MCF 10A (cell line): ENCODE results near the gene RPL37A. TPM values are rescaled to one million over a fixed set of nuclear protein-coding genes. Genes with fewer than 3 reads are reported as not detected.

Experiments used
- BruUV-seq: library from RNA; stranded (reverse); fragments of 400-500 nt; replicated peaks from 2 replicates; lab custom pipeline; 2021; lab: Mats Ljungman, UMichigan
- CTCF ChIA-PET: fragments of 300-600 bp; sonication (Branson Sonifier 250); formaldehyde crosslinking; extraction: SDS; loops from one replicate; lab custom pipeline; 2021; ENCODE audit warnings: antibody characterized with exemption, inconsistent platforms; lab: Yijun Ruan, JAX
- POLR2A ChIA-PET: fragments of 300-600, 350-650 bp; sonication (Branson Sonifier 250); formaldehyde crosslinking; extraction: SDS; loops from one replicate; lab custom pipeline; 2020; ENCODE audit warnings: antibody characterized with exemption, inconsistent platforms; lab: Yijun Ruan, JAX
- DNase-seq: peaks from one replicate; pipeline ENCODE4 v3.0.0-alpha.2; 2018; ENCODE audit not compliant: unreplicated experiment
- H3K27ac Mint-ChIP-seq: one replicate; pipeline ENCODE4 v1.8.0; 2022; ENCODE audit warnings: mild to moderate bottlenecking, low read depth, mixed read lengths; ENCODE audit not compliant: unreplicated experiment
- H3K27me3 Mint-ChIP-seq: one replicate; pipeline ENCODE4 v1.8.0; 2022; ENCODE audit warnings: mixed read lengths; ENCODE audit not compliant: insufficient read depth, unreplicated experiment
- H3K36me3 Mint-ChIP-seq: one replicate; pipeline ENCODE4 v1.8.0; 2022; ENCODE audit warnings: mild to moderate bottlenecking, moderate library complexity, mixed read lengths; ENCODE audit not compliant: insufficient read depth, unreplicated experiment
- H3K4me1 Mint-ChIP-seq: one replicate; pipeline ENCODE4 v1.8.0; 2022; ENCODE audit warnings: mixed read lengths; ENCODE audit not compliant: insufficient read depth, unreplicated experiment
- H3K4me3 Mint-ChIP-seq: one replicate; pipeline ENCODE4 v1.8.0; 2022; ENCODE audit warnings: mild to moderate bottlenecking, moderate library complexity, mixed read lengths; ENCODE audit not compliant: unreplicated experiment
- H3K9me3 Mint-ChIP-seq: one replicate; pipeline ENCODE4 v1.8.0; 2022; ENCODE audit warnings: mixed read lengths; ENCODE audit not compliant: unreplicated experiment
- CTCF ChIP-seq: fragments of 200-600 bp; IDR thresholded peaks from one replicate; pipeline ENCODE4 v1.8.0; 2022; ENCODE audit warnings: antibody characterized with exemption, mild to moderate bottlenecking; ENCODE audit not compliant: unreplicated experiment
- intact Hi-C: fragments of 100-400 bp; cut with micrococcal nuclease; formaldehyde crosslinking; loops from 2 replicates; pipeline ENCODE4 v1.14.1; 2022
- total RNA-seq: library from RNA; stranded (reverse); gene quantifications from 2 replicates; pipeline ENCODE4 v1.2.3, GENCODE V29; 2022

The RPL37A gene
- total RNA-seq, 1 experiment from 2014 or later = 4,349 TPM

GRCh38 chr2:216486271-216486670, 12.4 kb upstream of the RPL37A start:
- Mint-ChIP-seq H3K36me3 (peaks cover 22% of the 10 kb centered on the region), H3K4me1 (peaks cover 10% of the 10 kb centered on the region), H3K27me3 (no peaks in the 10 kb centered on the region), H3K4me3 (no peak overlapping the region), H3K27ac (no peak overlapping the region), H3K9me3 (no peaks in the 10 kb centered on the region)
- TF ChIP-seq CTCF = no peak
- no peak for DNase-seq
- intact Hi-C loops = no loop called here
- POLR2A ChIA-PET = no interaction called here
- no TSS peak for BruUV-seq
- CTCF ChIA-PET = interaction anchor here (0.6 to 1.3 kb wide), 2 partner anchors 11 to 19 kb away, joined by 3 read pairs; no protein-coding TSS in a partner anchor

GRCh38 chr2:216486708-216487107, 11.9 kb upstream of the RPL37A start:
- ChIA-PET POLR2A (no interaction called here), CTCF (interaction anchor here (0.6 kb wide), 2 partner anchors 19 to 259 kb away, joined by 3 to 4 read pairs; no protein-coding TSS in a partner anchor)
- H3K4me1 Mint-ChIP-seq = peaks cover 10% of the 10 kb centered on the region
- no peaks in the 10 kb centered on the region for H3K27me3 Mint-ChIP-seq
- H3K4me3 Mint-ChIP-seq = no peak overlapping the region
- intact Hi-C loops = no loop called here
- no peak for TF ChIP-seq CTCF
- H3K27ac Mint-ChIP-seq = no peak overlapping the region
- DNase-seq = no peak
- no TSS peak for BruUV-seq
- H3K36me3 Mint-ChIP-seq = peaks cover 18% of the 10 kb centered on the region
- no peaks in the 10 kb centered on the region for H3K9me3 Mint-ChIP-seq

- H3K9me3 Mint-ChIP-seq = no peaks in the 10 kb centered on the region
- H3K27me3 Mint-ChIP-seq = no peaks in the 10 kb centered on the region
- peak overlapping the region; percentile 86 for H3K27ac Mint-ChIP-seq
- peak overlapping the region; percentile 19 for H3K4me3 Mint-ChIP-seq
- CTCF ChIA-PET = no interaction called here
- DNase-seq = peak; percentile 63
- H3K4me1 Mint-ChIP-seq = peaks cover 20% of the 10 kb centered on the region
- no peaks in the 10 kb centered on the region for H3K36me3 Mint-ChIP-seq
- no TSS peak for BruUV-seq
- no peak for TF ChIP-seq CTCF
- POLR2A ChIA-PET = interaction anchor here (0.9 kb wide), 1 partner anchor 8 kb away, joined by 5 read pairs; the partner anchor contains the start of gene RPL37A
- intact Hi-C loops = loop anchor here (10.0 kb wide), 3 partner anchors 75 to 375 kb away; partner anchors contain the start of gene SMARCAL1
Measured at GRCh38 chr2:216490061-216490460, 8.6 kb upstream of the RPL37A start.

GRCh38 chr2:216491793-216492596, 6.6 kb upstream of the RPL37A start:
- ChIA-PET POLR2A (interaction anchor here (1.3 kb wide), 1 partner anchor 383 kb away, joined by 4 read pairs; the partner anchor contains the start of gene XRCC5), CTCF (interaction anchor here (0.6 to 0.7 kb wide), 3 partner anchors 20 to 176 kb away, joined by 3 to 4 read pairs (median 3); no protein-coding TSS in a partner anchor)
- H3K27ac Mint-ChIP-seq = no peak overlapping the region
- peaks cover 20% of the 10 kb centered on the region for H3K4me1 Mint-ChIP-seq
- BruUV-seq = no TSS peak
- intact Hi-C loops = loop anchor here (10.0 kb wide), 3 partner anchors 77 to 377 kb away; partner anchors contain the start of gene SMARCAL1
- H3K36me3 Mint-ChIP-seq = no peaks in the 10 kb centered on the region
- no peak overlapping the region for H3K4me3 Mint-ChIP-seq
- no peaks in the 10 kb centered on the region for H3K27me3 Mint-ChIP-seq
- H3K9me3 Mint-ChIP-seq = no peaks in the 10 kb centered on the region
- no peak for TF ChIP-seq CTCF
- no peak for DNase-seq
